C4-2B (cell line): ENCODE data around the gene PARP3.

Source experiments
- H3K27ac ChIP-seq: fragments of 450-650 bp; 2 replicates; pipeline ENCODE4 v1.5.1; 2017
- CTCF ChIP-seq: fragments of 450-650 bp; conservative IDR thresholded peaks from 2 replicates; pipeline ENCODE4 v1.5.1; 2017; ENCODE audit warnings: mild to moderate bottlenecking
- ZFX ChIP-seq: fragments of 450-650 bp; IDR thresholded peaks from 2 replicates; pipeline ENCODE4 v1.6.1; 2017

PARP3 gene

GRCh38 chr3:51935886-51936755 lies 6.0 kb upstream of the PARP3 start:
- H3K27ac ChIP-seq, result no peak overlapping the region

GRCh38 chr3:51937014-51937413 lies 5.1 kb upstream of the PARP3 start:
- H3K27ac ChIP-seq, result no peak overlapping the region
- TF ChIP-seq CTCF (no peak), ZFX (no peak)

More at GRCh38 chr3:51935886-51936755, 6.0 kb upstream of the PARP3 start:
- TF ChIP-seq ZFX, result no peak
- TF ChIP-seq CTCF, result no peak

DNA sequence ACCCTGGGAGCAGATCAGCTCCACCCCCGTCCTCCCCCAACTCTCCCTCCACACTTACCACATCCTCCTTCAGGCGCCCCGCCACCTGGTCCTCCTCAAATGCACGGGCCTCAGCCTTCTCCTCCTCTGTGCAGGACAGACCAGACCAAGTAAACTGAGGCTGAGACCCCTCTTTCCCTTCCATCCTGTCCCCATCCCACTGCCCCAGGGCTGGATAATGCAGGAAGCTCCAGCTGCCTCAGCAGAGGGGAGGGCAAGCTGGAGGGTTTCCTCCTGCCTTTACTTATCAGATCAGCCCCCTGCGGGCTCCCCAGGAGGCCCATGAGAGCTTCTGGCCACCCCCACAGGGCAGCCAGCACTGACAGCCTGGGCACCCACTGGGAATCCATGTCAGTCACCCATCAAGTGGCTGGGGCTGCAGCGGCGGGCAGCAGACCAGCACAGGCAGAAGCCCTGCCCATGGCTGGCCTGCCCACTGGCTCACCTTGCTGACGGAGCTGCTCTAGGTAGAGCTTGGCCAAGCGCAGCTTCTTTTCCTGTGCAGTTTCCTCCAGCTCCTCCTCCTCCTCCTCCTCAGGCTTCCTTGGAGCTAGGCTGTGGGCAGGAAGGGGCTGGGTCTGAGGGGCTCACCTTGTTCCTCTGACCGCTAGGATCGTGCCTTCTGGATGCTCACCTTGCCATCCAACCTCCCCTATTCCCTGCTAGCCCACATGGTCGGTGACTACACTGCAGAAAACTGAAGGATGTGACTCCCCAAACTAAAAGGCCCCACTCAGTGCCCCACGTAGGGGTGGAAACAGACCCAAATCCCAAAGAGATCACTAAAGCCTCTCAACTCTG lies 4.3 kb upstream of the PARP3 start:
- TF ChIP-seq CTCF (no peak), ZFX (no peak)
- H3K27ac ChIP-seq, result no peak overlapping the region

DNA sequence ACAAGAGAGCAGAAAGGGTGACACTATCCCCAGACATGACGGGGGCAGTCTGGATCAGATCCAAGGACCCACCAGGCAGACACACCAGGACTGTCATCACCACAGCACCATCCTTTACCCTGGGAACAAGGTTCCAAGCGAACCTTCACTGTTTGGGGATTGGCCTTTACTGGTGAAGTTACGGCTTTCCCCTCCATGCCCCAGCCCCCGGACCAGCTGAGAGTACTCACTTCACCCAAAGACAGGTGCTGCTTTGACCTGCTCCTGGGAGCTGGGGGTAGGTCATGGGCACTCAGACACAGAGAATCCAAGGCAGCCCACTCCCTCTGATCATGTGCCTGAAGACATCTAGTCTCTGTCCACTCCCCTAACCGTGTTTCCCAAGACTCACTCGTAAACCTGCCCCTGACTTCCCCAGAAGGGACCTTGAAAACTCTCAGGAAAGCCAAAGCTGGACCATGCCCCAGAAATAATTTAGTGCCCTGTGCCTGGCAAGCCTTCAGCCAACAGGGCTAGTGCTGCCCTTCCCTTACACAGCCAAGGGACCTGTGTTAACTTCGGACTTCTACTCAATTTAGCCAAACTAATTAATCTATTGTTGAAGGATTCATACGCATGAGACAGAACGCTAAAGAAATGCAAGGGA lies 3.3 kb upstream of the PARP3 start:
- no peak for TF ChIP-seq ZFX
- no peak for TF ChIP-seq CTCF

DNA sequence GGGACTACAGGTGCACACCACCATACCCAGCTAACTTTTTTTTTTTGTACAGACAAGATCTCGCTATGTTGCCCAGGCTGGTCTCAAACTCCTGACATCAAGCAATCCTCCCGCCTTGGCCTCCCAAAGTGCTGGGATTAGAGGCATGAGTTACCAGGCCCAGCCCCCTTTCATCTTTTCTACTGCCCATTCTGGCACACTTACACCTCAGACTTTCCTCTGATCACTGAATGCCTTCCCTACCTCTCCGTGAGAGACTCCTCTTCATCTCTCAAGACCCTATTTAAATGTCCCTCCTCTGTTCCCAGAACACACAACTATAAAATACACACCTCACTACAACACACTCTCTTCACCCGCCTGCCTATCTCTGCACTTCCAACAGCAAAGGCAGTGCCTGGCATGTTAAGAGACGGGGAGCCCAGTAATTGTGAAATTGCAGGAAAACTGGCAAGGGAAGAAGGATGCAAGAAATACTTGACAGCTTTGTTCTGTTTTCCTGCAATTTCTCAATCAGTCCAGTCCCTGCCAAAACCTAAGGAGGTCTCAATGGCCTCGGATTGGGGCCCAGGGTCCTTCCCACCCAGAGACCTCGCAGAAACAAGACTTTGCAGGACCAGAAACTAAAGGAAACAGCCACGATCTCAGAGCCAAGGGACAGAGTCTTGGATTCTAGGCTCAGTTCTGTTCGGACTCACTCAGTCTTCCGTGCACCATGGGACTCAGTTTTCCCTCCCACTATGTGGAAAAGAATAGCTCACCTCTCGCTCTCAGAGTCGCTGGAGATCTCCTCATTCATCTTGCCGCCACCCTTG lies 1.3 kb upstream of the PARP3 start:
- TF ChIP-seq CTCF (no peak), ZFX (no peak)
- peak overlapping the region; percentile 81 for H3K27ac ChIP-seq

More for the DNA sequence above, 3.3 kb upstream of the PARP3 start:
- H3K27ac ChIP-seq, result no peak overlapping the region

DNA sequence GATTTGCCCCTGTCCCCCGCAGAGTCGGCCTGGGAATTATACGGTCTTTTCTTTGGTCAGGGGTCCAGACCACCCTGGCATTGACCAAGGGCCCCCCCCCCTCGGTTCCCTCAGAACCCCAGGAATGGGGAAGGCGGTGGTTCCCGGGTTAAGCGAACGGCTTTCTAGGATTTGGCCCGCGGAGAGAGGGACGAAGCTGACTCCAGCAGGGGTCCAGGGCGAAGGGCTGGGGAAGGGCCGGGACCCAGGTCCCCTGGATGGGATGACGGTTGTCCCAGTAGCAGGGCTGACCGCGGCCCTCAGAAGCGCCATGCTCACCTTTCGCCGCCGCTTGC lies 733 bp upstream of the PARP3 start:
- peak overlapping the region; percentile 81 for H3K27ac ChIP-seq
- TF ChIP-seq ZFX, result no peak
- TF ChIP-seq CTCF, result no peak
